GM12801 (cell line): ENCODE data around the gene ABCD2.

ENCODE experiments used
- TF ChIP-seq, protein P1 (sequence below): IDR thresholded peaks from one replicate; pipeline ENCODE4 v1.5.1; 2011; ENCODE audit warnings: control low read depth; ENCODE audit not compliant: insufficient read length; ENCODE audit errors: extremely low read depth

The ABCD2 gene

DNA sequence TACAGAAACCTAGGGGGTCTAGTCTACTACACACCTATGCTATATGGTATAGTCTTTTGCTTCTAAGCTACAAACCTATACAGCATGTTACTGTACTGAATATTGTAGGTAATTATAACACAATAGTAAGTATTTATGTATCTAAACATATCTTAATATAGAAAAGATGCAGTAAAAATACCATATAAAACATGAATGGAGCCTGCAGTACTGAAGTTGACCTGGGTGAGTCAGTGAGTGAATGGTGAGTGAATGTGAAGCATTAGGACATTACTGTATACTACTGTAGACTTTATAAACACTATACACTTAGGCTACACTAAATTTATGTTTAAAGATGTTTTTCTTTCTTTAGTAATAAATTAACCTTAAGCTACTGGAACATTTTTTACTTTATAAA, 13.1 kb upstream of the ABCD2 start:
- TF ChIP-seq, protein P1, sequence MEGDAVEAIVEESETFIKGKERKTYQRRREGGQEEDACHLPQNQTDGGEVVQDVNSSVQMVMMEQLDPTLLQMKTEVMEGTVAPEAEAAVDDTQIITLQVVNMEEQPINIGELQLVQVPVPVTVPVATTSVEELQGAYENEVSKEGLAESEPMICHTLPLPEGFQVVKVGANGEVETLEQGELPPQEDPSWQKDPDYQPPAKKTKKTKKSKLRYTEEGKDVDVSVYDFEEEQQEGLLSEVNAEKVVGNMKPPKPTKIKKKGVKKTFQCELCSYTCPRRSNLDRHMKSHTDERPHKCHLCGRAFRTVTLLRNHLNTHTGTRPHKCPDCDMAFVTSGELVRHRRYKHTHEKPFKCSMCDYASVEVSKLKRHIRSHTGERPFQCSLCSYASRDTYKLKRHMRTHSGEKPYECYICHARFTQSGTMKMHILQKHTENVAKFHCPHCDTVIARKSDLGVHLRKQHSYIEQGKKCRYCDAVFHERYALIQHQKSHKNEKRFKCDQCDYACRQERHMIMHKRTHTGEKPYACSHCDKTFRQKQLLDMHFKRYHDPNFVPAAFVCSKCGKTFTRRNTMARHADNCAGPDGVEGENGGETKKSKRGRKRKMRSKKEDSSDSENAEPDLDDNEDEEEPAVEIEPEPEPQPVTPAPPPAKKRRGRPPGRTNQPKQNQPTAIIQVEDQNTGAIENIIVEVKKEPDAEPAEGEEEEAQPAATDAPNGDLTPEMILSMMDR: no peak

DNA sequence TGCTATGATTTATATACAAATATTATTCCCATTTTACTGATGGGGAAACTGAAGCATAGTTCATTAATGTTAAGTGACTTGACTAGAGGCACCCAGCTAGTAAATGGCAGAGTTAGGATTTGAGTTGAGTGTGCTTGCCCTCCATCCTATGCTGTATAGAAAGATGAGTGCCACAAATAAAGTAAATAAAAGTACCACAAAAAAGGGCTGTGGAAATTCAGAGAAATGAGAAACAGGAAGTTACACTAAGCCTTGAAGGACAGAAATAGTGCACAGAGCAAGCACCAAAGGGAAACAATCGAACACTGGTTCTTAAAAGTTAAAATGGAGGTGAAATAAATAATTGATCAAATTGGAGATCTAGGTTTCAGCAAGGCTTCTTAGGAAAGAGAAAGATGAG, 9.2 kb upstream of the ABCD2 start:
- TF ChIP-seq, protein P1: no peak

DNA sequence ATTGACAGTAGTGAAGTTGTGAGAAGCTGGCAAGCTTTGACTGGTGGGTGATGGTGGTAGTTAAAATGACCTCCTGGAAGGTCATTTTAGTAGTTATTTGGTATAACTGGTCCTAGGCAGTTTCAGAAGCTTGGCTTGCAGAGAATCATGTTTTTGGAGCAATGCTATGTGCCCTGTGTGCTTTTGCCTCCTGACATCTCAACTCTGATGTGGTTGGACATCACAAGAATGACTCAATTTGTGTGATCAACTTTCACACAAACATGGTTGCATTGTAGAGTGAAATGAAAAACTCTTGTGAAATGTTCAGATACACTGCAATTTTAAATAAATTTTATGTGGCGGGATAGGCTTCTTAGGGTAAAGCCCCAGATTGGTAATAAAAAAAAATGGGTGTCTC, 8.3 kb upstream of the ABCD2 start:
- TF ChIP-seq, protein P1: no peak

DNA sequence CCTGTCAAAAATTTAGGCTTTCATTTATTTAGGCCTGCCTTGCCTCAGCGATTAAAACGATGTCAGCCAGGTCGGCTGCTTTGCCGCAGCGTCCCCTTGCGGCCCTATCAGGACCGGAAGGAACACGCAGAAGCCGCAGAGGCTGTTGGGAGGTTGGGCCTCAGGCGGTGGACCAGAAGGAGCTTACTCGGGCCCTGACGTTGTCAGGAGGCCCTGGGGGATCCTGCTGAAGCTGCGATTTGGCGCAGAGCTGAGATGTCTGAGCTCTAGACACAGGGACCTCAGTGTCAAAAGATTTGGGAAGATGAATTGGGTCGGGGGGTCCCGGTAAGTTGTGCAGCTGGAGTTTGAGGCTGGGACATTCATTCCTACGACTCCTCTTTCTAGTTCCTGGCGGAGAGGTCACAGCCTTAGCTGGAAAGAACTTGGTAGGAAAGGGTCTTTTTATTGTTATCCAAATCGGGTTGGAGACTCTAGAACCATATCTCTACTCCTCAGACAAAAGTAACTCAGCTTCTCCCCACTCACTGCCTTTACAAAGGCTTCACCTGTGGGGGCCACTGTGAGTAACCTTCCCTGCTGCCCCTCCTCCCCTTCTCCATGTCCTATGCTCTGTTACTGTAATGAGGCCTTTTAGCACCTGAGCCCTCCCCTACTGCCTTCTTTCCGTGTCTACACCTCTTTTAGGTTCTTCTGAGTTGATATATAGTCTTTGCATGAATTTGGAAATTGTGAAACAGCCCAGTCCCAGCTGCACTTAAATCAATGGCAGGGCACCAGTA, 6.6 kb upstream of the ABCD2 start:
- TF ChIP-seq, protein P1: no peak

DNA sequence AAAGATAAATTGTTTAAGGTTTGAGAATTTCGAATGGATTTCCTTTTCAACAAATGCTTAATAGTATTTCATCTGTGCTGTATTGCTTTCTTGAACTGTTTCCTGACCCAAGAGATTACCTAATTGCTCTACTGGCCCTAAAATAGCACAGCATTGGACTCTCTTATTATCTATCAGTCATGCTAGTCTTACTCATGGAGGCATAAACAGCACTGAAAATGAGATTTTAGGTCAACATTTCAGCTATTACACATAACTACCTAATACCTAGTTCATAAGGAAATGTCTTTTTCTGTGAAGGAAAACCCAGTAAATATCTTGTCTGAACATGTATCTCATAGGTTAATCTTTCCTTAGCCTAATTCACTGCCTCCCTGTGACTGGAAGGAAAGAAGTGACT, 4.3 kb upstream of the ABCD2 start:
- TF ChIP-seq, protein P1: no peak

DNA sequence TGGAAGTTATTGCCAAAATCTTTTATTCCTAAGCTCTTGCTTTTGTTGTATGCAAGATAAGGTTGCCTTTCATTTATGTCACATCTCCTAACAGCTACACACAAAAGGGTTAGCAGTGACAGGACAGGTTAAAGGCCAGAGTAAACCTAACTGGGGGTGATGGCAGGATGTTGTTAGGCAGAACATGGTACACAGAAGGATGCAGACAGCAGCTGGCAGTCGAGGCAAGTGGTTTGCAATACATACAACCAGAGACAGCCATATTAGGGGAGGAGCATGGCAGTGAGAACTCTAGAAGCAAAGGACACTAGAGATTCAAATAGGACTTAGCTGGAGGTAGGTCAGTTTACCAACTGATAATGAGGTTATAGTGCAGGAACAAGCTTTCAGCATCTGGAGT, 2.7 kb upstream of the ABCD2 start:
- TF ChIP-seq, protein P1: no peak

DNA sequence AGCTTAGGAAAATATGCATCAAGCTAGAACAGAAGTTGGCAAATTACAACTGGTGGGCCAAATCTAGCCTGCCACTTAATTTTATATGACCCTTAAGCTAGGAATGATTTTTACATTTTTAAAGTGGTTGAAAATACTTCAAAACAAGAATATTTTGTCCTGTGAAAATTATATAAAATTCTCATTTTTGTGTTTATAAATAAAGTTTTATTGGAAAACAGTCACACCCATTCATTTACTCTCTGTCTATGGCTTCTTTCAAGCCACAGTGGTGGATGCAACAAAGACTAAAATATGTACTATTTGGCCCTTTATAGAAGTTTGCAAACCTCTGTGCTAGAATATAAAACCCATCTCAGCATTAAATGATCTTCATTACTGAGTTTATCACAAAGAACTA, 2.1 kb upstream of the ABCD2 start:
- TF ChIP-seq, protein P1: no peak
